GM10847 (cell line): Measurements from ENCODE around the gene KRT79.

Experiments used
- POLR2A ChIP-seq: IDR thresholded peaks from 2 replicates; pipeline ENCODE4 v1.6.1; 2011; ENCODE audit not compliant: insufficient read length; ENCODE audit errors: extremely low read depth

Gene KRT79

DNA sequence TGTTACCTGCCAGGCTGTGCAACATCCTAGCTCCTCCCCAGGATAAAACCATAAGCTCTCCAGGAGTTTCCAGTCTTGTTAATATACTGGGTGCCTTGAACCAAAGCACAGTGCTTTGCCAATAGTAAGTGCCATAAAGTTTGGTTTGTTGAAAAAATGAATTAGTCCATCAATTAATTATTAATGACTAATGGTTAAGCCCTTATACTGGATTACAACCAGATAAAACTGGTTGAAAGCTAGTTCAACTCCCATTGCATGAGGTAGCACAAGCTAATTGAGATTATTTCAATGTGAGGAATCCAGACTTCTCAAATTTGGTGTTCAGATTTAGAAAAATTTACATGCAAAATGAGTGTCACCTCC lies 36.6 kb downstream of the KRT79 start:
- no peak for TF ChIP-seq POLR2A

DNA sequence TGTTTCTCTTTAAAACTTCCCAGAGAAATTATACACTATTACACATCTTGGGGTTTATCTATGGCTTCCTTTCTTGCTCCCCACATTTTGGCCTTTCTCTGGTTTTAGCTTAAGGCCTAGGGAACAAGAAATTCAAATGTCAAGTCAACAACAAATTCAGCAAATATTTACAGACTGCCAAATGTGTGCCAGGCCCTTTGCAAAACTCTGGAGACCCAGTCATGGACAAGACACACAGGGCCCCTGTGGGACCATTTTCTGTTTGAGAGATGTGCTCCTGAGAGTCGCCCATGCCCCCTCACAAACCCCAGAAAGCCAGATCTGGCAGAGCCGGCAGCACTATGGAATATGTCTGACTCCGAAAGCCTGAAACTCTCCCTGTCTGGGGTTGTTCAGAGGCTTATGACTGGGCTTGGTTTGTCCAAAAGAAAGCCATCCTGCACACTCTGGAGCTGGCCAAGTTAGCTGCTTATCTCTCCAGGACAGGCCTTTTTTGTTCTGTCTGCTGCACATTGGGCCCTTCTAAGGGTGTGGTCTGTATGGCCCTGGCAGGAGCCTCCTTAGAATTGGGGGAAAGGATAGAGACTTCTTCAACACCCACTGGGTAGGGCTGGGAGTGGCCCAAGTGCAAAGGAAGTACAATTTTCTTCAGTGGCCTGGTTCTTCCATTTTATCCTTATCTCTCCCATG lies 37.1 kb downstream of the KRT79 start:
- no peak for TF ChIP-seq POLR2A

DNA sequence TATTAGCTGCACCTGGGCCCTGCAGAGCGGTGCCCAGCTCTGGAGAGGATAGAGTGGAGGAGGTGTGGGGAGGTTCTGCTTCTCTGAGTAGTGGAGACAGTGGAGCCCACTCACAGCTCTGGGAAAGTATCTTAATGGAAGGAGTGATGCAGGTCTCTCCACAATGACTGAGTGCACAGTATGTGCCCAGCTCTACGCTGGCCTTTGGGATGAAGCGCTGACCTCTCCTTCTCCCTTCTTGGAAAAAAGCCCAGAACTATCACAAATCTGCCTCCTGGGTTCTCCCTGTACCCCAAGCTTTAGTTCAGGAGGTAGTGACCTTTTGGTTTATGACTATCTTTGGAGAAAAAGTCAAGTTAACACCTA lies 37.7 kb downstream of the KRT79 start:
- TF ChIP-seq POLR2A, result no peak

DNA sequence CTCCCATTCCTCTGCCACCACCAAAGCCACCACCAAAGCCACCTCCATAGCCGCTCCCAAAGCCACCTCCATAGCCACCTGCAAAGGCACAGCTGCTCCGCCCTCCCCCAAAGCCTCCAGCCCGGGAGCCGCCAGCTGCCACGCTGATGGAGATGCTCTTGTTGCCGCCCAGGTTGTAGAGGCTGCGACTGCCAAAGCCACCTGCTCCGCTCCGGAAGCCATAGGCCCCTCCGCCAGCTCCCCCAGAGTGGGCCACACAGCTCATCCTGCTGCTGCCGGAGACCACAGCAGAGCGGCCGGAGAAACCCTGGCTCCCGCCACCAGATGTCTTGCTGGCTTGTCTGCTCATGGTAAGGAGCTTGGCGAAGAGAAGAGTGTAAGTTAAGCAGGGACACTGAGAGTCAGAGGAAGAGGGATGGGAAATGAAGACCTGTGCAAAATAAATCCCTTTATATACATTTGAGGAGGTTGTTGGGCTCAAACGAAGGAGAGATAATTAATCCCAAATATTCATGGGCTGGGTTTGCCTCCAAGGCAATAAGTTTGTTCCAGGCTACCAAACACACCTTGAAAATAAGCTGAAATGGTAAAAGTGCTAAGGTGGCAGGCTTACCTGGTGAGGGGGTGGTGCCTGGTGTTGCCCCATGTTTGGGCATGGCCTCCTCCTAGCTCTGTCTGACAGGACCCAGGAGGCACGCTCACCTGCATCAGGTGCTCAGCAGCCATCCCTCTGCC lies 38.2 kb downstream of the KRT79 start, which contains the start of gene KRT3:
KRT3 (minus strand) TSS at position 424 of the 735 bp plus-strand sequence; CDS start at position 349, 75 bp downstream.
- no peak for TF ChIP-seq POLR2A

- no peak for TF ChIP-seq POLR2A
Observed at GRCh38 chr12:52794479-52795331, 39.4 kb downstream of the KRT79 start.

DNA sequence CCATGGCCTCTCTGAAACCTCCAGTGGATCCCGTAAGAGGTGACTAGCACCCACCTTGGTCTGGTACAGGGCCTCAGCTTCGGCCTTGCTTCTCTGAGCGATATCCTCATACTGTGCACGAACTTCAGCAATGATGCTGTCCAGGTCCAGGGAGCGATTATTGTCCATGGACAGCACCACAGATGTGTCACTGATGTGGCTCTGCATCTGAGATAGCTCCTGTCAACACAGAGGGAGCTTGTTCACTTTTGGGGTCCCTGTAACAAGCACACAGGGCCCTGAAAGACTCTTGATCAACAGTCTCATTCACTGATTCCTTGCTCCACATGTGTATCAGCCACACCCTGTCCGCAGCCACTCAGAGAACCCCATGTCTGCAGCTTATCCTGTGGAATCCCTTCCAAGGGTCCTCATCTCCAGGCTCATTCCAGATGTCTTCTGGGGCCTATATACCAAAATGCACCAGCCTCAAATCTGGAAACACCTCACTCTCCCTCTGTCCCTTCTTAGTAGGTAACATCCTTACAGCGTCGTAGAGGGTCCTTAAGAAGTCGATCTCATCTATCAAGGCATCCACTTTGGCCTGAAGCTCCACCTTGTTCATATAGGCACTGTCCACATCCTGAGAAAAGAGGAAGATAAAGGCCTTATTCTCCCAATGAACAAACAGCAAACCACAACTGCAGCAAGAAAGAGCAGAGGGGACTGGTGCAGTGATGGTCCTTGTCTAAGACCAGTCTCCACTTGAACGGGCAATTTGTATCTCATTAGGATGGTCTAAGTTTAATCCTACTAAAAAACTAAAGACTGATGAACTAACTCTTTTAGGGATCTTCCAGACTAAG lies 41.7 kb downstream of the KRT79 start:
- TF ChIP-seq POLR2A, result no peak

DNA sequence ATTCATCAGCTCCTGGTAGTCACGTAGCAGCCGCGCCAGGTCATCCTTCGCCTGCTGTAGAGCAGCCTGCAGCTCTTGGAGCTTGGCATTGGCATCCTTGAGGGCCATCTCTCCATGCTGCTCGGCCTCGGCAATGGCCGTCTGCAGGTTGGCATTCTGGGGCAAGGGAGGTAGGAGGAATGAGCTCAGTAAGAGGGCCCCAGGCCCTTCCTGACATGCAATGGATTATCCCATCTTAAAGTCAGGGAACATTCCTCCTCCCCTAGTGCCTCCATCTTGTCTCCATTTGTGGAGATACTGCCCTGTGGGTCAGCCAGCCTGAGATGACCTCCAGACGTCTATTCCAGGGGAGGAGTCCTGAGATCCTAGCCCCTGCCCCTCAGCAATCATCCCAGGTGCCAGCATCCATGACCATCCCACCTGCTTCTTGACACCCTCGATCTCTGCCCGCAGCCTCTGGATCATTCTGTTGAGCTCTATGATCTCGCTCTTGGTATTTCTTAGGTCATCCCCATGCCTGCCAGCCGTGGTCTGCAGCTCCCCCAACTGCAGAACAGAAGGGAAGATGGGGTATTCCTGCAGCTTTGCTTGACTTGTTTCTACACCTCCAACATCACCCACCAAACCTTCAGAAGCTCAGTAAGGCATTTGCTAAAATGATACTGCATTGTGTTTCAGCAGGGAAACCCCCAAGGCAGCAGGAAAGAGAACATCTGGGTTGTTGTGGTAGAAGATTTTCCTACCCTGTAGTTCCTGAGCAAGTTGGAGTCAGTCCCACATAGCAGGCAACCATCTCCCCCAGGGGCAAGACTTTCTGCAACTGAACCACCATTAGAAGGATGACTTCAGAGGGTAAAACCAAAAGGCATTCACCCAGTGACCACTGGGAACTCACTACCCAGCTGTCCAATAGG lies 42.6 kb downstream of the KRT79 start:
- no peak for TF ChIP-seq POLR2A

DNA sequence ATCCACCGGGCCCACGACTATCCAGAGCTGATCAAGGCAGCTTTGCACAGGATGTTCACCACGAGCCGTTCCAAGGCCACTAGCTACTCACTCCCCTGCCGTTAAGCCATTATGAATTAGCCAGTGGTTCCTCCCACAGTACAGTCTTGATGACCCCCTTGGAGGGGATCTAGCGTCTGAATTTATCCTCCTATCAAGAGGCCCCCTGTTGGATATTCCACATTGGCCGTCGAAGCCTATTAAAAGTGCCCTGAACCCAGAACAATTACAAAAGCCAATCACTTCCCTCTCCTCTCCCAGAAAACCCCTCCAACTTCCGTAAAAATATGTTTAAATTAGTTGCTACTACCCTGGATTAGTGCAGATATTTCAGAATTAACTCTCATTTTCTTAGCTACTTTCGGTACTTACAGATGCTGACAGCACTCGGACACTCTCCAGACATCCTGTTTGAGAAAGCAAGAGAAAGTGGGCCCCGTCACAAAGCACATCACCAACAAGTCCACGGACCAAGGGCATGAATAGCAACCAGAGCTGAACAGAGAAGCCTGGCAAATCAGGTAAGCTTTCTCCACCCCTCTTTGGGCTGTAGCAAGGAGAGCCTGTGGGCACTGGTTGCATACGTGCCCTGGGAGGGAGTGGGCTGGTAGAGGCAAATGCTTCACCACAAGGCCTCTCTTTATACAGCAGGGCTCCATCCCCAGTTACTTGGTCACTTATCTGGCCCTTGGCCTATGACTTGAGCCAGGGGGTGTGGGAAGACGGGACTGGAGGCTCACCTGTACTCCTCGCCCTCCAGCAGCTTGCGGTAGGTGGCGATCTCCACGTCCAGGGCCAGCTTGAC lies 43.5 kb downstream of the KRT79 start:
- TF ChIP-seq POLR2A, result no peak

- no peak for TF ChIP-seq POLR2A
Observed at GRCh38 chr12:52789637-52790426, 44.3 kb downstream of the KRT79 start.

GRCh38 chr12:52788876-52789636 lies 45.1 kb downstream of the KRT79 start:
- TF ChIP-seq POLR2A, result no peak

- TF ChIP-seq POLR2A, result no peak
Observed at GRCh38 chr12:52788192-52788875, 45.8 kb downstream of the KRT79 start.
